Kidney epithelial cell (primary cell): Measurements from ENCODE around the gene SNAI1. TPM values are rescaled to one million over a fixed set of nuclear protein-coding genes. Genes with fewer than 3 reads are reported as not detected.

Source experiments
- DNase-seq: peaks from one replicate; pipeline ENCODE4 v3.0.0-alpha.2; 2010; ENCODE audit warnings: low read depth
- H3K27me3 ChIP-seq: 2 replicates; pipeline ENCODE4 v1.6.0; 2011; ENCODE audit warnings: low read length; ENCODE audit not compliant: control insufficient read depth, insufficient read depth
- H3K36me3 ChIP-seq: 2 replicates; pipeline ENCODE4 v1.5.1; 2011; ENCODE audit warnings: low read length; ENCODE audit not compliant: control insufficient read depth, insufficient read depth
- H3K4me3 ChIP-seq: 2 replicates; pipeline ENCODE4 v1.5.1; 2011; ENCODE audit warnings: low read depth, mild to moderate bottlenecking, control low read depth, low read length
- CTCF ChIP-seq: IDR thresholded peaks from 2 replicates; pipeline ENCODE4 v1.5.1; 2011; ENCODE audit warnings: mild to moderate bottlenecking, moderate library complexity, low read length, control low read depth, inconsistent platforms; ENCODE audit not compliant: insufficient read depth, poor library complexity, severe bottlenecking
- total RNA-seq: library from RNA; depleted of rRNA; stranded (reverse); fragments of >200 nt; gene quantifications from 2 replicates; pipeline ENCODE4 v1.2.3, GENCODE V29; 2015

Gene SNAI1
- total RNA-seq, 1 donor from 2014 or later: not detected

- H3K36me3 ChIP-seq: no peaks in the 10 kb centered on the region
- TF ChIP-seq CTCF: no peak
- H3K27me3 ChIP-seq: peaks cover 11% of the 10 kb centered on the region
- no peak for DNase-seq
- peak overlapping the region; percentile 82 for H3K4me3 ChIP-seq
Measured at GRCh38 chr20:49983123-49983847, 505 bp downstream of the SNAI1 start.

- H3K27me3 ChIP-seq: peaks cover 11% of the 10 kb centered on the region
- DNase-seq: no peak
- peak overlapping the region; percentile 82 for H3K4me3 ChIP-seq
- TF ChIP-seq CTCF: no peak
- no peaks in the 10 kb centered on the region for H3K36me3 ChIP-seq
Measured at GRCh38 chr20:49983848-49984408, 1.1 kb downstream of the SNAI1 start.

DNA sequence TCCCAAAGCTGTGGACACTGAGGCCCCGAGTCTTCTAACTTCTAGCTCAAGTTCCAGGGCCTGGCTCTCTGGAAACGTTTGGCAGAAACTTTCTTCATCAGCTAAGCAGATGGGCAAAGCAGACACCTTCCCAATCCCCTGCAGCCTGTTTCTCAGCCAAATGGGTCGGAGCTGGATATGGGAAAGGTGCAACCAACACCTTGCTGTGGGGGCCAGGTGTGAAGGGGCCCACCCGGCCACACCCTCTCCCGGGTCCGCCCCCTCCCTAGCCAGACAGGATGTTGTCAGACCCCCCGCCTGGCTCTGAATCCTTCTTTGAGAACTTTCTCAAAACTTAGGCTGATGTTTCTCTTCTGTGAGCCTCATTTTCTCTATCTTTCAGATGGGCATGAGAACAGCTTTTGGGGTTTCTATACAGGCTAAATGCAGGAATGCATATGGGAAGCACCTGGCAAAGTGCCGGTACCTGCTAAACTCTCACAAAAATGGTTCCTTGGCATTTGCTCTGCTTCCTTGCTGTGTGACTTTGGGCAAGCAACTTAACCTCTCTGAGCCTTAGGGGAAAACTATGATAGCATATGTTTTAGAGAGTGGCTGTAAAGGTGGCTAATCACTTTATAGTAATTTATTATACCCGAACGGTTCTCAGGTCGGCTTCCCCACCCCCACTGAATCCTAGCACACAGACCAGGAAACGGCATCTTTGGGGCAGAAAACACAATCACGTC is 1.8 kb downstream of the SNAI1 start:
- no peak for TF ChIP-seq CTCF
- Histone ChIP-seq H3K4me3 (no peak overlapping the region), H3K36me3 (no peaks in the 10 kb centered on the region), H3K27me3 (peaks cover 11% of the 10 kb centered on the region)
- DNase-seq: no peak

GRCh38 chr20:49985157-49985556 is 2.4 kb downstream of the SNAI1 start:
- TF ChIP-seq CTCF: no peak
- Histone ChIP-seq H3K36me3 (no peaks in the 10 kb centered on the region), H3K27me3 (peaks cover 11% of the 10 kb centered on the region), H3K4me3 (no peak overlapping the region)
- no peak for DNase-seq

DNA sequence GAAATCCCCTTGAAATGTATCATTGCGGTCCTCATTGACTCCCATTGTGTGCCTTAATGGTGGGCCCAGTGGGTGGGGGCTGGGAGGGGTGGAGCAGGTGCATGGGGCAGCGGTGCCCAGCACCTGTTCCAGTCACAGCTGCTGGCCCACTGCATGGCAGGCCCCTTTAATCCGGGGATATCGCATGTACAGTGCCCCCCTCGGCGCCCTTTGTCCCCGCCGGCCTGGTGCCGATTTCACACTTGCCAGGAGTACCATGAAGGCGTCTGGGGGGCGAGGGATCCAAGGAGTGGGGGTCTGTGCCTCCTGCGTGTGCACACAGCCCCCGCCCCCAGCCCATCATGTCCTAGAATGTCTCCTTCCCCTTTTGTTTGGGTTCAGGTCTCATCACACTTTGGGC is 2.8 kb downstream of the SNAI1 start:
- TF ChIP-seq CTCF: no peak
- Histone ChIP-seq H3K36me3 (no peaks in the 10 kb centered on the region), H3K4me3 (peak overlapping the region; percentile 12), H3K27me3 (peaks cover 11% of the 10 kb centered on the region)
- DNase-seq: no peak
